HG03175 (cell line): ENCODE results near the gene HTRA1.

Experiments used
- ATAC-seq: cut with Tn5 transposase; IDR thresholded peaks from one replicate; pipeline ENCODE4 v1.9.1; 2021; ENCODE audit warnings: mild to moderate bottlenecking, moderate library complexity; ENCODE audit not compliant: unreplicated experiment

HTRA1 gene

DNA sequence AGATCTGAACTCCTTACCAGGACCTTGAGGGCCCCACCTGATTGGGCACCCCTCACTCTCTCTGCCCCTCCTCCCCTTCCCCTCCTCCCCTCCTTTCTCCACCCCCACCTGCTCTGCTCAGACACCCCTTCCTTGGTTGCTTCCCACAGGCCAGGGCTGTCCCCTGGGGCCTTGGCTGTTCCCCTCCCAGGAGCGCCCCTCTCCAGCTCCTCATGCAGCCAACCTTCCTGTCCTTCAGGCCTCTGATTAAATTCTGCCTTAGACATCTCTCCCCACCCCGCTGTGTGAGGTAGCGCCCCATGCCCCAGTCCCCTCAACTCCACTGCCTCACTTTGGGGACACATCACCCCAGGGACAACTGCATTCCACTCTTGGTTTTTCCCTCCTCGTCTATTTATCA is 32.4 kb downstream of the HTRA1 start:
- ATAC-seq: no peak

DNA sequence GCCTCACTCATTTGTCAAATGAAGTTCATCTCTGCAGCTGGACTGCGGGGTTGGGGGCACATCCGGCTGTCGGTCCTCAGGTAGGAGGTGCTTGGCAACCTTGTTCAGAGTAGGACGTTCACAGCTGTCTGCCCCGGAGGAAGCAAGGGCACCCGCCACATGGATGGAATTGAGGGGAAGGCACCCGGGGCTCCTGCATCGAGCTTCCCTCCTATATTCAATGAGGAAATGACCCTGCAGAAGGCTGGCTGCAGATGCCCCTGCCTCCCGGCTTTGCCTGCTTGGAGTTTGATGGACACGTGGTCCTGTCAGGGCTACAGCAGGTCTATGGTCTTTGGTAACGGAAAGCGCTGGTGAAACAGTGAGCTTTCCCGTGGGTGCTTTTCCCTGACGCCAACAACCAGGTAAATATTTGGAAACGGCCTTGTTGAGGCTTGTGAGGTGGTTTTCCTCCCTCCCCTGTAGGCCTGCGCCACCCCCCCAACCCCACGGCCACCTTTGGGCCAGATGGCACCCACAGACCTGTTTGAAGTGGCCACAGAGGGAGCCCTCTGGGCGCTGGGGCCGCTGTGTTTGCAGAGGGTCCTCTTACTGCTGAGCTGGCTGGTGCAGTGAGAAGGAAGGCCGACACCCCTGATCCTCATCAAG is 32.9 kb downstream of the HTRA1 start:
- ATAC-seq: no peak

DNA sequence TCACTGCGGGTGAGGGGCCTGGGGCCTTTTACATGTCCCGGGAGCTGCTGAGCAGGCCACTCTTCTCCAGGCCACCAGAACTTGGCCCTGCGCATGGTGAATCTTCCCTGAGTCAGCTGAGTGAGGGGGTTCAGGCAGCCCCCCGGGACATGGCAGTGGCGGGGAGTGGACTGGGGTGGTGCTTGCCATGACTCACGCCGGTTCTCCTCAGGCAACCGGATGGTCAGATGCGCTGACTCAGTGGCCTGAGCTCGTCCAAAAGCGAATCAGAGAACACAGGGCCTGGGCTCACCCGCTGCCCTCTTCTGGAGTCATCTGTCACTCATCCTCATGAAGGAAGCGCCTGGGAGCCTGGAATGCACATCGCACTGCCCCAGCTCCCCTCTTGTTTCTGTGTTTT is 33.5 kb downstream of the HTRA1 start:
- ATAC-seq: no peak

DNA sequence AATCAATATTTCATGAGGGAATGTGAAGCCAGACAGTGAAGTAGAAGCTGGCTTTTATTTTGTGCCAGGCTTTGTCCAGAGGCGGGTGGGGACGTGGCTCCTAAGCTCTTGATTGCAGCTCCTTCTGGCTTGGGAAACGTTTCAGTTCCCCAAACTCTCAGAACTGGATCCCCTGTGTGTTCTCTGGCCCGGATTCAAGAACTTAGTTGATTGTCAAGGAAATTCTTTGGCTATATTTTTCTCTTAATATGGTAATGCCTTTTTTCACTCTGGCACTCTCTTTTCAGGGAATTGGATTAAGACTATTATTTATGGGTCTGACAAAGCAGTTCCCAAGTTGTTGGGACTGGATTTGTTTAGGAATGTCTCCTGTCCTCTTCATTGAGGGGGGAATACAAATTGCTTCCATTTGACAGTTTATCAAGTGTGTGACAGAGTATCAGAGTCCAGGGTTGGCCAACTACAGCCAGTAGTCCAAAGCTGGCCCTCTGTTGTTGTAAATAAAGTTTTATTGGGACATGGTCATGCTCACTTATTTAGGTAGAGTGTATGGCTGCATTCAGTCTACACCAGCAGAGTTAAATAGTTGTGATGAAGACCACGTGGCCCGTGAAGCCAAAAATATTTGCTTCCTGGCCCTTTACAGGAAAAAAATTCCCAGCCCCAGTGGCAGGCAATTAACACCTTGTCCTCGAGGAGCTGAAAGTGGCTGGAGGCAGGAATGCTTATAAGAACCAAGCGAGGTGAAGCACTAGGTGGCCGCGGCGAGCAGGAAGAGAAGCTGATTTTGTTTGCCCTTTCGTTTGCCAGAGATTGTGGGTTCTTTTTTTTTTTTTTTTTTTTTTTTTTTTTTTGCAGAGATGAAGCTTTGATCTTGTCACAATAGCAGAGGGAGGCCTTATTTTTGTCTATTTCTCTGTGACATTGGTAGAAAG is 34.3 kb downstream of the HTRA1 start:
- ATAC-seq: no peak

DNA sequence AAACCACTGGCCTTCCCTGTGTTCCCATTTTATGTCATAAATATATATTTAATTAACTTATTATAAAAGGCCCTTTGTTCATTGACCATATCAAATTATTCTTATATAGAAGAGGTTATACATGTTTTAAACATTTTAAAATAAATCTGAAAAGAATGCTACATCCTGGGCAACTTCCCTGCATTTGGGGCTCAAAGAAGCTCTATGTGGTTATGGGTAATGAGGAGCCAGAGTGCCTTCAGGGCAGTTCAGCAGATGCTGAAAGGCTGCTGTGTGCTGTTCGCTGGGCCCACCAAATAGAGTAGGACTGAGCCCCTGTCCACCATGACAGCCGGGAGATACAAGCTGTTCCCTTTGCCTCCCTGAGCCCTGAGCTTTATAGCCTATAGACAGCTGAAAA is 35.9 kb downstream of the HTRA1 start:
- ATAC-seq: no peak

DNA sequence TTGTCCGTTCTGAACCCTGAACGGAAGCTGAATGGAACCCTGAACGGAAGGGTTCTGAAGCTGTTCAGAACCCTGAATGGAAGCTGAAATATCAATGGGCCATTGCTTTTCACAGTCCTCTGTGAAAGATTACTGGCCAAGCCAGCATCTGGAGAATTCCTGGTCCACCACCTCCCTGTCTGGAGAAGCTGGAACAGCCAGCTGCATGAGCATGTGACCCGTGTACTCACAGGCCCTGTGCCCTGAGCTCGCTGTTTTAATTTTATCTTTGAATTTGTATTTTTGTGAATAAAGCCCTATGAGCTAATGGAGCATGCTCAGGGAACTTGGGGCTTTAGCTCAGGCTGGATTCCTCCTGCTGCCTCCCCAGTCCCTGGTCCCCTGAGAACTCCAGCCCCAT is 37.2 kb downstream of the HTRA1 start:
- ATAC-seq: no peak

DNA sequence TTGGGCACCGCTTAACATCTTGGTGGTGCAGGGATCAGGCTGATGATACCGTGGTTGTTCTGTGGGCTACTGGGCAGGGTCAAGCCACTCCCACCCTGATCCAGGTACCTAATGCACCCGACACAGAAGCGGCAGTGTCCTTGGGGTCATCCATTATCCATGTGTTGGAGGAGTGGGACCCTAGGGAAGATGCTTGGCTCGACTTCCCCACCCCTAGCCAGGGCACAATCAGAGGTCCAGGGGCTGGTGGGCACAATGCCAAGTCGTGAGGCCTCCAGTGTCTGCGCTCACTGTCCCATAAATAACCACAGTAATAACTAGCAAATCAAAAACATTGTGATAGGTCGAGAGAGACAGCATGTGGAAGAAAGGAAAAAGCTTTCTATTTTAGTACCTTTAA is 37.7 kb downstream of the HTRA1 start:
- no peak for ATAC-seq

DNA sequence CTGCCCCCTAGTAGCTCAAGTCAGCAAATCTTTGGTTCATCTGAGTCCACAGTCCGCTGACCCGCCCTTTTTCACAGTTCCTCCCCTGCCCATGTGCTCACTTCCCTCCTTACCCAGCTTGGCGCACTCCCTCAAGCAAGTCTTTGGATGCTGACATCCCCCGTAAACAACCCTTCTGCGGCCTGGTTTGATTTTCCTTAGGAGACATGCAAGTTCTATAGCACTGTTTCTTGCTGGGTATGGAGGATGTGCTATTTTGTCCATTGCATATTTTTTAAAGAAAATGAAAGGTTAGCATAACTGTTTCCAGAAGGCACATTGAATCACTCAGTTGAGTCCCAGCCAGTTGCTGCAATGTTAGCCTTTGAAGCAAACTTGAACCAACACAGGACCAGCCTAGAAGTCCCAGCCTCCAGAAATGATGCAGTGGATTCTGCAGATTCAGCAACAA is 38.2 kb downstream of the HTRA1 start:
- no peak for ATAC-seq

DNA sequence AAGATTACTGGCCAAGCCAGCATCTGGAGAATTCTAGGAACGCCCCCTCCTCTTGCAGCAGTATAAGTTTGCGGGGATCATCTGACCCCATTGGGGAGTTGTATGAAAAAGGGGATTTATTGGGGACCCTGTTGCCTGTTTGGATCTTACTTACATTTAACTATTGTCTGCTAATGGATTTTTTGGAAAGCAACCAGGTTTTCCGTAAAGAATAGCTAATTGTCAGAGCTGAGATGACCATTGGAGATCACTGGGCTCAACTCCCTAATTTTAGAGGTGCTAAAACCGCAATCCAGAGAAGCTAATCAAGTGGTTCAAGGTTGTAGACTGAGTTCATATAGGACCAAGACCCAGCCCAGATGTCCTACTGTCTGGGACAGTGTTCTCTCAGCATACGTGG is 38.8 kb downstream of the HTRA1 start:
- ATAC-seq: no peak

DNA sequence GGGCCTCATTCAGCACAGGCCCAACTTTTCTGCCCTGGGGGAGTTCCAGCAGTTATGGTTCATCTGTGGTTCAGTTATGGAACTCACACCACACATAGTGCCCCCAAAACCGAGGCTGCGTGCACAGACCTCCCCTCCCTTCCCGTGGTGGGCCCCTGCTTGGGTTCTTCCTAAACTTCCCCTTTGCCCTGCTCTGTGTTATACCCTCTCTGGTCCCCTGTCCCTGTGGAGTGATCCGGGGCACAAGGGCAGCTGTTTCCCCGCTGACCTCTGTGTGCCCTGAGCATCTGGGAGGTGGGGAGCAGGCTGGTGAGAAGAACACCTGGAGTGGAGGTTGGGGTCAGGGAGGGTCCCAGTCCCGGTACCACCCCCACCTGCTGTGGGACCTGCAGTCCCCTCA is 39.4 kb downstream of the HTRA1 start:
- ATAC-seq: no peak

DNA sequence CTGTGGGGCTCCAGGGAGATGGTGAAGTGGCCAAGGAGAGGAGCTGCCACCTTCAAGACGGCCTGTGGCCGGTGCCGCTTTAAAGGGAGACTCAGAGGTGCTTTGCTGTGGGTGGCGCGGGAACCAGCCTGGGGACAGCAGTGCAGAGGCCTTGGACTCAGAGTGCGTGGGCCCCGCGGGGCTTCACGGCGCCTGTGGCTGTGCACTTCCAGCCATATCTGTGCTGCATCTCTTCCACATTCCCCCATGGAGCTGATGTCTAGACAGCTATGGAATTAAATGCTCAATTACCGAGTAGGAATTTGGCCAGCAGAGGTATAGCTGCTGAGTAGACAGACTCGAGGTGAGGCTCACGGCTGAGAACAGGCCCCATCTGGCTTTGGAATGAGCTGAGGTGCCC is 41.7 kb downstream of the HTRA1 start:
- no peak for ATAC-seq

DNA sequence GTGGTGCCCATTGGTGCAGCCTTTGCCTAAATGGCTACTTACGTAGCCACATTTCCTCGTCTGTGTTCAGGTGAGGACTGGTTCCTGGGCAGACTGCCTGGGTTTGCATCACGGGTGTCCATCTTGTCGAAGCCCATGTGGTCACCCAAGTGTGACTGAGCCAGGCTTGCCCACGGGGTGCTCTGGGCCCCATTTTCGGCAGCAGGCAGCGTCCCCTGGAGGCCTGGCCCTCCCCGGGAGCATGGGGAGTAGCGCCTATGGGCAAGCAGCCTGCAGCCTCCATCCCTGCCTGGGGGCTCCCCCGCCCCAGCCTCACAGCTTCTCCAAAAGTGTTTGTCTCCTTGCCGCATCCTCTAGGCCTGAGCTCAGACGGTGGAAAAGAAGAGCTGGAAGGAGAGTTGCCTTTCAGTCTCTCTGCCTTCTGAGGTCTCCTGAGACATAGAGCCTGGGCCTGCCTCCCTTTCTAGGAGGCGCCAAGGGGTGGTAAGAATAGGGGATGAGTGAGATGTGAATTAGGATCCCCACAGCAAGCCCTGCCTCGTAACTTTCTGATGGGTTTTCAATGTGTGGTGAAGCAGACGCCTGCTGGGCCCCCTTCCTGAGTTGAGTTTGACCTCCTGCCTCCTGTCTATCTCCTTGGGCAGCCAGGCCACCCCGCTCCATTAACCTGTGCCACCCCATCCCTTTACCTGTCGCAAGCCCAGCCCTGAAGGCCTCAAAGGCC is 42.7 kb downstream of the HTRA1 start:
- ATAC-seq: no peak

DNA sequence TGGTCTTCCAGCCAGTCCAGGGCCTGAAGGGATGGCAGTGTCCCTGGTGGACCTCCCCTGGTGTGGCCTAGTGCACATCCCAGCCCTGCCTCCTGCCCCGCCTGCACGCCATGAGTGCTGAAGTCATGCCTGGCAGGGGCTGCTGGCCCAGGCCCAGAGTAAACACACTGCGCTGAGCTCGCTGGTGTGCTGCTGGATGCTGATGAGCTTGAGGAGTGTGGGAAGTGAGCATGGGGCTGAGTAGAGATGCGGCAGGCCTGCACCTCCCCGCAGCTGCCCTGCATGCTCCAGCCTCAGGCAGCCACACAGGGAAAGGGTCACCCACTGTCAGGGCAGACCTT is 43.2 kb downstream of the HTRA1 start:
- ATAC-seq: no peak

DNA sequence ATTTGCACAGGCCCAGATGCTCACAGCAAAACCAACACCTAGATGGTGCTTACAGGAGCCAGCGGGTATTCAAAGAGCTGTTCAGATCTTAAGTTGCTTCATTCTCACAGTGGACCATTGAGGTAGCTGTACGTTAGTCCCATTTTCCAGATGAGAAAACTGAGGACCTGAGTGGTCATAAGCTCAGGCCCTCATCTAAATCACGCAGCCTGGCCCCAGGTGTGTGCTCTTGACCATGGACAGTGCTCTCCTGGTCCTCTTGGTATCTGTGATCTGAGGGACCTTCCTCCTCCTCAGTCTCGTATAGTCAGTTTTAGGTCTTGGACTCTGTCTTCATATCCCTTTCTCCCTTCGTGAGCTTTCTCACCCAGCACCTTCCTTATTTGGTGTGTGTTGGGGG is 43.7 kb downstream of the HTRA1 start:
- ATAC-seq: no peak

DNA sequence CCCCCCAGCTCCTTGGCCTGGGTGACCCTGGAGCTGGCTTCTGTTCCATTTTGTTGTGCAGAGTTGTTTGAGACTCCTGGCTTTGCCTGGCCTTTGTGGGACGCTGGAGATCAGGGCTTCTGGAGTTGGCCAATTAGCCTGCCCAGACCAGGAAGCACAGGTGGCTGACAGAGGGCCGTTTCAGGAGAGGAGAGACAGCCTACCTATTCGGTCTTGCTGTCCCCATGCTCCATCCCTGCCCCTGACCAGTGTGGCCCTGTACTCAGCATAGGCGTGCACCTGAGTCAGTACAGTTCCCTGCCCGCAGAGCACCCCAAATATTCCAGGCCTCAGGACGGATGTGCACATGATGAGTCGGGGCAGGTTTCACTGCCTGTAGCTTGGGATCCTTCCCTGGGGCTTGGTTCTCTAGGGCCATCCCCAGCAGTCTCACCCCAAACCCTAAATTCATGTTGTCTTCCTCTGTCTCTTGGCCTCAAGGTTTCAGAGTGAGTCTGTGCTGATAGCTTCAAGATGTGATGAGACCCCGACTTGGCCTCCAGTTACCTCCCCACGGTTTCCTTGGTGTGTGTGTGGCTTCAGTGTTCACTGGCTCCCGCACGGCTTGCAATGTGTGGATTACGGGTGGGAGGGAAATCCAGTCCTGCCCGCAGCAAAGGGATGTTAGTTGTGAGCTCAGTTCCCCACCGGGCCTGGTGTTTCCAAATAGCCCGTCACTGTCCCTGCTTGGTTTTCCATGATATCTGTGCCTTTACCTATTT is 44.7 kb downstream of the HTRA1 start:
- ATAC-seq: no peak

DNA sequence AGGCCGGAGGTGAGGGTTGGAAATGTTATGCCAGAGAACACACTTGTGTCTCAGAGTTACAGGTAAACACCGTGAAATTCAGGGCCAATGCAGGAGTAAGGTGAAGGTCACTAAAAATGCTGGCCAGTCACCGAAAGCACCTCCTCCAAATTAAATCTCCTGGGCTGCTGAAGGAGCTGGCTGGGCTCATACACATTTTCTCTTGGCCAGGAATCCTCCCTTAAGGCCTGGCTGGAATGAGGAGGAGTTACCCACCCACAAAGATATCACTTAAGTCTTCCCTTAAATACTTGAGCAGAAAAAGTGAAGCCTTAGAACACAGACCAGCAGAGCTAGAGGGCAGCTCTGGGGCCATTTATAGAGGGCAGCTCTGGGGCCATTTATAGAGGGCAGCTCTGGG is 46.3 kb downstream of the HTRA1 start:
- ATAC-seq: no peak

DNA sequence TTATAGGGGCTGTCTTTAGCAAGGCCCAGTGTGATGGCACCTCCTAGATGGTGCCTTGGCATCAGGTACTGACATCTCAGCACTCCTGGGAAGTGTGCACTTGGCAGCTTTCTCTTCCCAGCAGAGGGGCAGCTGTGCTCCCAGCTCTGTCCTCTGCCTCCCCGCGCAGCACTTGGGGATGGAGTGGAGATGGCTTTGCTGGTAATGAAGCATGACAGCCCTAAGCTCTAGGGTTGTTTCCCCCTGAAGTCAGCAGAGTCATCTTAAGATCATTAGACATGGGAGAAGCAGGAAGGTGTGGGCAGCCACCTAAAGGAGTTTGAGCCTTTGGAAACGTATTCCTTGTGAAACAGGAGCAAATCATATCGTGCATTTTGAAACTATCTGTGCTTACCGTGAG is 46.7 kb downstream of the HTRA1 start:
- ATAC-seq: no peak

DNA sequence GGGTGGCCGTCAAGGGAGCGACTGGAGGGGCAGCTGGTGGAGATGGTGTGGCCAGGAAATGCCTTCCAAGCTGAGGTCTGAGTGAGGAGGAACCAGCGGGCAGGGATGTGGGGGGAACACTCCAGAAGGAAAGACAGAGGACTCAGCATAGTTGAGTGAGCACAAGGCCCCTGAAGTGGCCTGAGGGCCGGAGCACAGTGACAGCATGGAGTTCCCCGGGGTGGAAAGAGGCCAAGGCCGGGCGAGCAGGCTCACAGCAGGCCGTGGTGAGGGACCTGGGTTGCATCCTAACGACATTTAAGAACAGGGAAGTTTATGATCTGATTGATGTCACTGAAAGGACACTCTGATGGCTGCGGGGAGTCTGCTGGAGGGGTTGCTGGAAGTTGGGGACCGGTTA is 48.0 kb downstream of the HTRA1 start:
- no peak for ATAC-seq

DNA sequence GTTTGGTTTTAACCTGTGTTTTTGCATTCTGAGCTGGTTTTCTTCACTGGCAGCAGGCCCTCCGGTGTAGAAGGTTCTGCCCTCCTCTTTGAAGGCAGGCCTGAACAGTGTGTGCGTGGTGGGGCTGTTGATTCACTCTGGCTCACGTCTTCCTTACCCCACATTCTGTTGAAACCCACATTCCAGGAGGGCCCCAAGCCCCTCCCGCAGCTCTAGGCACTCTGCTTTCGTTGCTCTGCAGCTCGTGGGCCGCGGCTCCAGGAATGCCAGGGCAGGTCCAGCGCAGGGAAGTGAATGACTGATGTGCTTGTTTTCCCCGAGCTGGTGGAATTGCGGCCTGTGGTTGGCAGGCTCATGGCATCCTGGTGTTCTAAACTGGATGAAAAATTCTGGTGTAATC is 49.0 kb downstream of the HTRA1 start:
- no peak for ATAC-seq

DNA sequence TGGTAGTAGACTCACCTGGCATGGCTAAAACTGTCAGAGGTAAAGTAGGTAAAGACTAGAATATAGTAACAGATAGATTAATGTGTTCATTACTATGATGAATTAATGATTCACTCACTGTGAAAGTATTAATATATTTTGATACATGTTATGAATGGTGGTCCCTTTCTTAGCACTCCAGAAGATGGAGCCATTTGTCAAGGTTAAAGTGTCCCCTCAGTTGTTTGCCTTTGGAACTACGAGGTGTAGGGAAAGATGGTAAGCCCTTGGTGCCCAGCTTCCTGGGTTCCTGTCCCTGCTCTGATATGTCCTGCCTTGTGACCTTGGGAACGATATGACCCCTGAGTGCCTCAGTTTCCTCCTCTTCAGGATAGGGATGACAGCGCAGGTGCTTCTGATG is 49.4 kb downstream of the HTRA1 start:
- no peak for ATAC-seq

DNA sequence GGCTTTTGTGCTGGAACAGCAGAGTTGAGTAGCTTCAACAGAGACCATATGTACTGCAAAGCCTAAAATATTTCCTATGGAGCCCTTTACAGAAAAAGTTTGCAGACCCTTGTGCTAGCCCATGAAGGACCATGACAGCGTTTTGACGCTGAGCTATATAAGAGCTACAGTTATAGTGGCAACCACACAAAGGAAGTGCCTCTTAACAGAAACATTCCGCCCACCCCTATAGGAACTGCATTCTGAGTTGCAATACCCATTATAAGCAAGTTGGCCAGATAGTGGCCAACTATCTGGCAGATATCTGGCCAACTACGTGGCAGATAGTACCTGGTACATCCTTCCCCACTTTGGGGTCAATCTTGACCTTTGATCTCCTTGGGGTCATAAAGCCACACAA is 51.7 kb downstream of the HTRA1 start:
- no peak for ATAC-seq
